ENCODE data around the gene TSKU.
"Not testable (repeated sequence)": the region's sequence is repeated elsewhere in the genome, so short reads cannot be mapped to it uniquely, and the experiment has no call there.

The TSKU gene

DNA sequence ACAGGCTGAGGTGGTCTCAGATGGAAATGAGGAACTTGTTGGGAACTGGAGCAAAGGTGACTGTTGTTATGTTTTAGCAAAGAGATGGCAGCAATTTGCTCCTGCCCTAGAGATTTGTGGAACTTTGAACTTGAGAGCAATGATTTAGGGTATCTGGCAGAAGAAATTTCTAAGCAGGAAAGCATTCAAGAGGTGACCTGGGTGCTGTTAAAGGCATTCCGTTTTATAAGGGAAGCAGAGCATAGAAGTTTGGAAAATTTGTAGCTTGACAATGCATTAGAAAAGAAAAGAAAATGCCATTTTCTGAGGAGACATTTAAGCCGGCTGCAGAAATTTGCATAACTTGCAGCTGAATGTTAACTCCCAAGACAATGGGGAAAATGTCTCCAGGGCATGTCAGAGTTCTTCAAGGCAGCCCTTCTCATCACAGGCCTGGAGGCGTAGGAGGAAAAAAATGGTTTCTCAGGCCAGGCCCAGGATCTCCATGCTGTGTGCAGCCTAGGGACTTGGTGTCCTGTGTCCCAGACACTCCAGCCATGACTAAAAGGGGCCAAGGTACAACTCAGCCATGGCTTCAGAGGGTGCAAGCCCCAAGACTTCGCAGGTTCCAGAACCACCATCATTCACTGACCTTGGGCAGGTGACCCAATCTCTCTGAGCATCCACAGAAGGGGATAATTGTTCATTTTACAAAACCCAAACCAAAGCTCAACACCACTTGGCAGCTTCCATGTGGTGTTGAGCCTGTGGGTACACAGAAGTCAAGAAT lies 8.0 kb downstream of the TSKU start:
- DNase-seq: not testable (repeated sequence)

DNA sequence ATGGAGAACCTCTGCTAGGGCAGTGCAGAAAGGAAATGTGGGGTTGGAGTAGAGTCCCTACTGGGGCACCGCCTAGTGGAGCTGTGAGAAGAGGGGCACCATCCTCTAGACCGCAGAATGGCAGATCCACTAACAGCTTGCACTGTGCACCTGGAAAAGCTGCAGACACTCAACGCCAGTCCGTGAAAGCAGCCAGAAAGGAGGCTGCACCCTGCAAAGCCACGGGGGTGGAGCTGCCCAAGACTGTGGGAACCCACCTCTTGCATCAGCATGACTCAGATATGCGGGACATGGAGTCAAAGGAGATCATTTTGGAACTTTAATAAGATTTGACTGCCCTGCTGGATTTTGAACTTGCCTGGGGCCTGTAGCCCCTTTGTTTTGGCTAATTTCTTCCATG lies 8.7 kb downstream of the TSKU start:
- DNase-seq: no peak

GRCh38 chr11:76792505-76793264 lies 9.5 kb downstream of the TSKU start:
- no peak for DNase-seq

GRCh38 chr11:76793391-76794291 lies 10.5 kb downstream of the TSKU start:
- DNase-seq: no peak

GRCh38 chr11:76794371-76795289 lies 11.5 kb downstream of the TSKU start:
- no peak for DNase-seq

DNA sequence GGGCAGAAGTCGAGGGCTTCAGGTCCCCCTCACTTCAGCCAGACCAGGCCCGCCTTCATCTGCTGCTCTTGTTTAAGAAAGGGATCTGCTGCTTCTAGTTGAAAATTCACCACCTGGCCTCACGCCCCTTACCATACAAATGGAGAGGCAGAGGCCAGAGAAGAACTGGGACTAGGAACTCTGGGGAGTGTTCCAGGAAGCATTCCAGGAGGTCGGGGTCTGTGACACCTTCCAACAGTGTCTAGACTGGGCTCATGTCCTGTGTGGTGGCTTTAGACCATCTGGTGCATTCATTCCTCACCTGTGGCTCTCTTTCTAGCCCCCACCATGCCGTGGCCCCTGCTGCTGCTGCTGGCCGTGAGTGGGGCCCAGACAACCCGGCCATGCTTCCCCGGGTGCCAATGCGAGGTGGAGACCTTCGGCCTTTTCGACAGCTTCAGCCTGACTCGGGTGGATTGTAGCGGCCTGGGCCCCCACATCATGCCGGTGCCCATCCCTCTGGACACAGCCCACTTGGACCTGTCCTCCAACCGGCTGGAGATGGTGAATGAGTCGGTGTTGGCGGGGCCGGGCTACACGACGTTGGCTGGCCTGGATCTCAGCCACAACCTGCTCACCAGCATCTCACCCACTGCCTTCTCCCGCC lies 12.3 kb downstream of the TSKU start:
- no peak for DNase-seq

- DNase-seq: no peak
These were observed 12.8 kb downstream of the TSKU start for GRCh38 chr11:76795936-76796441.

GRCh38 chr11:76796511-76797198 lies 13.5 kb downstream of the TSKU start:
- no peak for DNase-seq

DNA sequence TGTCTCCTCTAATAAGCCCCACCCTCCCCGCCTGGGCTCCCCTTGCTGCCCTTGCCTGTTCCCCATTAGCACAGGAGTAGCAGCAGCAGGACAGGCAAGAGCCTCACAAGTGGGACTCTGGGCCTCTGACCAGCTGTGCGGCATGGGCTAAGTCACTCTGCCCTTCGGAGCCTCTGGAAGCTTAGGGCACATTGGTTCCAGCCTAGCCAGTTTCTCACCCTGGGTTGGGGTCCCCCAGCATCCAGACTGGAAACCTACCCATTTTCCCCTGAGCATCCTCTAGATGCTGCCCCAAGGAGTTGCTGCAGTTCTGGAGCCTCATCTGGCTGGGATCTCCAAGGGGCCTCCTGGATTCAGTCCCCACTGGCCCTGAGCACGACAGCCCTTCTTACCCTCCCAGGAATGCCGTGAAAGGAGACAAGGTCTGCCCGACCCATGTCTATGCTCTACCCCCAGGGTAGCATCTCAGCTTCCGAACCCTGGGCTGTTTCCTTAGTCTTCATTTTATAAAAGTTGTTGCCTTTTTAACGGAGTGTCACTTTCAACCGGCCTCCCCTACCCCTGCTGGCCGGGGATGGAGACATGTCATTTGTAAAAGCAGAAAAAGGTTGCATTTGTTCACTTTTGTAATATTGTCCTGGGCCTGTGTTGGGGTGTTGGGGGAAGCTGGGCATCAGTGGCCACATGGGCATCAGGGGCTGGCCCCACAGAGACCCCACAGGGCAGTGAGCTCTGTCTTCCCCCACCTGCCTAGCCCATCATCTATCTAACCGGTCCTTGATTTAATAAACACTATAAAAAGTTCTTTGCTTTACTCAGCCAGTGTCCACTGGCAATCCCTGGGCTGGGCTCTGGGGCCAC lies 14.4 kb downstream of the TSKU start:
- DNase-seq: no peak

GRCh38 chr11:76798202-76798581 lies 15.0 kb downstream of the TSKU start:
- no peak for DNase-seq

DNA sequence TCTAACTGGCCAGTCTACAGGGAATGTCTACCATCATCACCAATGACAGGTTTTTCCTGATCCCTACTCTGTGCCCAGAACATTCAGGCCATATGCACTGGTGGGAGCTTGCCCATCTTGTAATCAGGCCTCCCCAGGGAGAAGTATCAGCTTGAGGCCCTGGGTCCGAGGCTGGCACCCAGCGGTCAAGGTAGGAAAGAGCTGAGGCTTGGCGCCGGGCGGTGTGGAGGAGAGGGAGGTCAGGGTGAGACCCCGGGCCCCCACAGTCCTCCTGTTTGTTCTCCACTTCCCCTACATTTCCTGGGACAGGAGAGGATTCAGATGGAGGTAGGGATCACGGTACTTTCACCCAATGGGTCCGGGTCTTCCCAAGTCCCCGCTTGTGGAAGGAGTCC lies 15.5 kb downstream of the TSKU start:
- DNase-seq: no peak

- peak; percentile 70 to 77 for DNase-seq
These were observed 16.1 kb downstream of the TSKU start for GRCh38 chr11:76799066-76799804.

GRCh38 chr11:76800466-76801200 lies 17.5 kb downstream of the TSKU start:
- DNase-seq: no peak

DNA sequence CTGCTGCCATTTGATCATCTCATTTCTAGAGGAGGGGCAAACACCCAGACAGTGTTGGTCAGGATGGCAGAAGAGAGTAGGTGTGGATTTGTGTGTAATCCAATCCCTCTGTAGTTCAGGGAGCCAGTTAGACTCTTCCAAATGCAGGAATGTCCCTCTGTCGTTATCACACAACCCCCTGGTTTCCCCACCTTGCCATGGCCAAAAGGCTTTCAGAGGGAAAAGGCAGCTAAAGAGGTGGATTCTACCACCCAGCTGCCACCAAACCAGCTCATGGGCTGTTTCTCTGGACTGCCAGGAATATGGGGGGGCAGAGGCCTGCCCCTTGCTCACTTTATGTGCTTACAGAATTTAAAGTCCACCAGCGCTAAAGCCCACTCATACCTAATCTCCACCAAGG lies 18.1 kb downstream of the TSKU start:
- DNase-seq: no peak

DNA sequence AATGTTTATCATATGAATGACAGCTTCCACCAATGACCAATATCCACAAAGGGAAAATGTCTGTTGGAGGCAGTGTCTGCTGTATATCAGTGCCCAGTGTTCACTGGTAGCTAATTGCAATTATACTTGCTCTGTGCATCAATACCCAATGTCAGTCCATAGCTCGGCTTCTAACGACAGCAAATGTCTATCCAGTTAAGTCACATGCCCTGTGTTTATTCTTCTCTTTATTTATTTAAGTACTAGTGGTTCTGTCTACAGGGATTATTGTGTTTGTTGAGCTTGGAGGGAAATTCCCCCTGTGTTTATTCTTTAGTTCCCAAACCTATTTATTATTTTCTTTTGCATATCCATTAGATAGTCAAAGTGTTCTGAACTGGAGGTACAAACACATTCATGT lies 18.6 kb downstream of the TSKU start:
- no peak for DNase-seq

- no peak for DNase-seq
These were observed 19.0 kb downstream of the TSKU start for GRCh38 chr11:76802151-76802550.

GRCh38 chr11:76802621-76803020 lies 19.5 kb downstream of the TSKU start:
- no peak for DNase-seq

GRCh38 chr11:76803023-76803422 lies 19.9 kb downstream of the TSKU start:
- DNase-seq: no peak

Data from CD4-positive, alpha-beta T cell treated with Interferon alpha-2 for 1 hour (primary cell).